Ishikawa (cell line): ENCODE data around the gene FETUB.

Experiments
- CEBPB ChIP-seq: IDR thresholded peaks from 2 replicates; pipeline ENCODE4 v1.6.1; 2012
- CREB1 ChIP-seq: IDR thresholded peaks from 2 replicates; pipeline ENCODE4 v1.6.1; 2012; ENCODE audit warnings: low read depth
- EGR1 ChIP-seq: IDR thresholded peaks from 2 replicates; pipeline ENCODE4 v1.6.1; 2012
- EP300 ChIP-seq: IDR thresholded peaks from 2 replicates; pipeline ENCODE4 v1.6.1; 2012; ENCODE audit warnings: borderline replicate concordance
- FOXM1 ChIP-seq: IDR thresholded peaks from 2 replicates; pipeline ENCODE4 v1.6.1; 2012; ENCODE audit warnings: low read depth, borderline replicate concordance
- NFIC ChIP-seq: IDR thresholded peaks from 2 replicates; pipeline ENCODE4 v1.6.1; 2012
- RAD21 ChIP-seq: IDR thresholded peaks from 2 replicates; pipeline ENCODE4 v1.6.1; 2012; ENCODE audit warnings: low read depth
- TAF1 ChIP-seq: IDR thresholded peaks from 2 replicates; pipeline ENCODE4 v1.6.1; 2012; ENCODE audit warnings: low read depth, mild to moderate bottlenecking
- TCF12 ChIP-seq: IDR thresholded peaks from 2 replicates; pipeline ENCODE4 v1.6.1; 2012; ENCODE audit warnings: low read depth
- TEAD4 ChIP-seq: IDR thresholded peaks from 2 replicates; pipeline ENCODE4 v1.6.1; 2012
- YY1 ChIP-seq: IDR thresholded peaks from 2 replicates; pipeline ENCODE4 v1.6.1; 2012; ENCODE audit warnings: low read depth
- ZBTB7A ChIP-seq: IDR thresholded peaks from 2 replicates; pipeline ENCODE4 v1.6.1; 2012; ENCODE audit warnings: low read depth
- TF ChIP-seq, protein P1 (sequence below): IDR thresholded peaks from 2 replicates; pipeline ENCODE4 v1.6.1; 2012
- TF ChIP-seq, protein P2 (sequence below): IDR thresholded peaks from 2 replicates; pipeline ENCODE4 v1.6.1; 2012
- TF ChIP-seq, protein P3 (sequence below): IDR thresholded peaks from 2 replicates; pipeline ENCODE4 v1.6.1; 2012; ENCODE audit warnings: low read depth, mild to moderate bottlenecking

FETUB gene

DNA sequence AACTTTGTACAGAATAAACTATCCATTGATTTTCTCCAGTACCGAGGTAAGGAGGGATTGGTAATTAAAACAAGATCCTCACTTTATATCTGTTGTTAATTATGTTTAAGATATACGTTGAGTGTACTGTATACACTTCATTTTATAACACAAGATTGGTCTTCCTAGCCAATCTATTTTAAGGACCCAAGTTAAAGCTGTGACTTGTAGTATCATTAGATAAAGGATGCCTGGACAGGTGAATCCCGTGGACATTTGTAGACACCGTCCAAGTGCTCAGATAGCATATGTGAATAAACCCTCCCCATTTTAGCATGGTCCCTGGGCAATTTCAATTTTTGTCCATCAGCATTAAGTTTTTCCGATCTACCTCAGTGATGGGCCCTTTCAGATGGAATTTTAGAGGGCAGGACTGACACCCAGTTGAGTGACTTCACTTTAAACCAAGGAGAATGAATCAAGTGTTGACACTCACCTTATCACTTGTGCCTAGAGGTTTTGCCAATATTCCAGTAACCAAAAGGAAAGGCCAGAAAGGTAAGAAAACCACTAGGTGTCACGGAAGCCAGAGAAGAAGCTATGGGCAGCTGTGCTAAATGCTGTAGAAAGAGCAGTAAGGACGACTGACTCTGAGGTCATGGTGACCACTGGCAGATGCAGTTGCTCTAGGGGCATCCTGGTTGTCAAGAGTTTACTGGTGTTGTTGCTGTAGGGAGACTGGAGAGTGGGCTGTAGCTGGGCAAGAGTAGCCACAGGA lies 18.1 kb upstream of the FETUB start:
- TF ChIP-seq ZBTB7A, result no peak
- TF ChIP-seq EP300, result no peak
- no peak for TF ChIP-seq CREB1
- TF ChIP-seq, protein P1, sequence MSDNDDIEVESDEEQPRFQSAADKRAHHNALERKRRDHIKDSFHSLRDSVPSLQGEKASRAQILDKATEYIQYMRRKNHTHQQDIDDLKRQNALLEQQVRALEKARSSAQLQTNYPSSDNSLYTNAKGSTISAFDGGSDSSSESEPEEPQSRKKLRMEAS, result no peak
- TF ChIP-seq YY1, result no peak
- TF ChIP-seq FOXM1, result no peak
- TF ChIP-seq TAF1, result no peak
- TF ChIP-seq, protein P2, sequence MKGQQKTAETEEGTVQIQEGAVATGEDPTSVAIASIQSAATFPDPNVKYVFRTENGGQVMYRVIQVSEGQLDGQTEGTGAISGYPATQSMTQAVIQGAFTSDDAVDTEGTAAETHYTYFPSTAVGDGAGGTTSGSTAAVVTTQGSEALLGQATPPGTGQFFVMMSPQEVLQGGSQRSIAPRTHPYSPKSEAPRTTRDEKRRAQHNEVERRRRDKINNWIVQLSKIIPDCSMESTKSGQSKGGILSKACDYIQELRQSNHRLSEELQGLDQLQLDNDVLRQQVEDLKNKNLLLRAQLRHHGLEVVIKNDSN, result no peak
- no peak for TF ChIP-seq EGR1
- no peak for TF ChIP-seq RAD21
- TF ChIP-seq TCF12, result no peak
- no peak for TF ChIP-seq NFIC
- no peak for TF ChIP-seq TEAD4
- no peak for TF ChIP-seq CEBPB
- TF ChIP-seq, protein P3, sequence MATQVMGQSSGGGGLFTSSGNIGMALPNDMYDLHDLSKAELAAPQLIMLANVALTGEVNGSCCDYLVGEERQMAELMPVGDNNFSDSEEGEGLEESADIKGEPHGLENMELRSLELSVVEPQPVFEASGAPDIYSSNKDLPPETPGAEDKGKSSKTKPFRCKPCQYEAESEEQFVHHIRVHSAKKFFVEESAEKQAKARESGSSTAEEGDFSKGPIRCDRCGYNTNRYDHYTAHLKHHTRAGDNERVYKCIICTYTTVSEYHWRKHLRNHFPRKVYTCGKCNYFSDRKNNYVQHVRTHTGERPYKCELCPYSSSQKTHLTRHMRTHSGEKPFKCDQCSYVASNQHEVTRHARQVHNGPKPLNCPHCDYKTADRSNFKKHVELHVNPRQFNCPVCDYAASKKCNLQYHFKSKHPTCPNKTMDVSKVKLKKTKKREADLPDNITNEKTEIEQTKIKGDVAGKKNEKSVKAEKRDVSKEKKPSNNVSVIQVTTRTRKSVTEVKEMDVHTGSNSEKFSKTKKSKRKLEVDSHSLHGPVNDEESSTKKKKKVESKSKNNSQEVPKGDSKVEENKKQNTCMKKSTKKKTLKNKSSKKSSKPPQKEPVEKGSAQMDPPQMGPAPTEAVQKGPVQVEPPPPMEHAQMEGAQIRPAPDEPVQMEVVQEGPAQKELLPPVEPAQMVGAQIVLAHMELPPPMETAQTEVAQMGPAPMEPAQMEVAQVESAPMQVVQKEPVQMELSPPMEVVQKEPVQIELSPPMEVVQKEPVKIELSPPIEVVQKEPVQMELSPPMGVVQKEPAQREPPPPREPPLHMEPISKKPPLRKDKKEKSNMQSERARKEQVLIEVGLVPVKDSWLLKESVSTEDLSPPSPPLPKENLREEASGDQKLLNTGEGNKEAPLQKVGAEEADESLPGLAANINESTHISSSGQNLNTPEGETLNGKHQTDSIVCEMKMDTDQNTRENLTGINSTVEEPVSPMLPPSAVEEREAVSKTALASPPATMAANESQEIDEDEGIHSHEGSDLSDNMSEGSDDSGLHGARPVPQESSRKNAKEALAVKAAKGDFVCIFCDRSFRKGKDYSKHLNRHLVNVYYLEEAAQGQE, result no peak

DNA sequence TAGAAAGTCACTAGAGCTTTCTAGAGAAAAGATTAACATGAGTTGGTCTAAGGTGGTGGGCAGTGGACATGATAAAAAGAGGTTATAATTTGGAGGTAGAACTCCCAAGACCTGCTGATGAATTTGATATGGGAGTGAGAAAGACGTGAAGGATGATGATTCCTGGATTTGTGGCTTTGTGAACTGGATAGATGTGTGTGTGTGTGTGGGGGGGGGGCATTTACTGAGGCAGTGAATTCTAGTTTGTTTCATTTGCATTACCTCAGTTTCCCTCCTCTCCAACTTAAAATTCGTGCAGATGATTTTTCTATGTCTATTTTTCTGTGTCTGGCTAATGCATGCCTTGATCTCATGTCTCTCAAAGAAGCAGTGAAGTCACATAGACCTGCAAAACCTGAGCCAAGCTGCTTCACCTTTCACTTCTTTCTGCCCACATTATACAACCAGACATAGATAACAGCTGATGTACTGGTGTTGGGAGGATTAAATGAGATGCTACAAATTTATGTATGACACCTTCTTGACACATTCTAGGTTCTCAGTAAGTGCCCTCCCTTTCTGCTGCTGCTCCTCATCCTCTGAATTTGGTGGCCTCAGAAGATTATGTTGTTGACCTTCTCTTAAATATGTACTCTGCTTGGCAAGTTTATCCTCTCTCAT lies 17.4 kb upstream of the FETUB start:
- TF ChIP-seq ZBTB7A, result no peak
- TF ChIP-seq, protein P2, result no peak

DNA sequence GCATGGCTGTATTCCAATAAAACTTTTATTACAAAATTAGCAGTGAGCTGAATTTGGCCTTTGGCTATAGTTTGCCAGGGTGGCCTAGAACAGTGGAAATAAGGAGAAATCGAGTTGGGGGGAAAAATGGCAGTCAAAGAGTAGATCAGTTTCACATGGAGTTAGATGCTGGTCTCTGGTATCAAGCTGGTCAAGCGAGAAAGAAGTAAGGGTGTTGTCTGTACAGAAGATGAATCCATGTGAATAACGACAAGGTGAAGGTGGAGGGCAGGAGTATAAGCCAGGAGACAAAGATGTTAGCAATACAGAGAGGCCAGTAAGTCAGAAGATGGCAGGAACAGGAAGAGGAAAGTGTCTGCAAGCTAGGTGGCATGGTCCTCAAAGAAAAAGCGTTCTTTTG lies 15.6 kb upstream of the FETUB start:
- TF ChIP-seq CEBPB, result no peak
- no peak for TF ChIP-seq TAF1
- no peak for TF ChIP-seq RAD21
- TF ChIP-seq ZBTB7A, result no peak
- no peak for TF ChIP-seq TCF12
- TF ChIP-seq YY1, result no peak
- TF ChIP-seq, protein P2, result no peak
- TF ChIP-seq, protein P3, result no peak
- TF ChIP-seq CREB1, result no peak
- TF ChIP-seq EGR1, result no peak
- TF ChIP-seq NFIC, result no peak
- TF ChIP-seq, protein P1, result no peak
- TF ChIP-seq FOXM1, result no peak

DNA sequence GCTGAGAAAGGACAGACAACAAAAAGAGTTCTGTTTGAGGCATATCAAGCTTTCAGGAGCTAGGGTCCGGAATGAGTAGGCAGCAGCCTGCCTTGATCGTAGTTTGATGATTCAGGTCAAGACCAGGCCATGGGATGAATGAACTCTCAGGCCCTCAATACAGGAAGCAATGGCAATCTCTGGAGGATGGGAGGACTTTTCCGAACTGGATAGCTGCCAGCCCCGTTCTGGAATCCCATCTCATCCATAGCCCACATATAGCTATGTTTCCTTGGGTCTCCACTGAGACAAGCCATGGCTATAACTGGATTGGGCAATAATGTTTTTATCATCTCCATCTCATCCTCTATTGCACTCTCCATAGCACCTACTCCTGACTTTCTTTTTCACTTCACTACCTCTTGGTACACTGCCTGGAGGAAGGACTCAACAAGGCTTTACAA lies 14.6 kb upstream of the FETUB start:
- TF ChIP-seq, protein P1, result no peak
- no peak for TF ChIP-seq RAD21

DNA sequence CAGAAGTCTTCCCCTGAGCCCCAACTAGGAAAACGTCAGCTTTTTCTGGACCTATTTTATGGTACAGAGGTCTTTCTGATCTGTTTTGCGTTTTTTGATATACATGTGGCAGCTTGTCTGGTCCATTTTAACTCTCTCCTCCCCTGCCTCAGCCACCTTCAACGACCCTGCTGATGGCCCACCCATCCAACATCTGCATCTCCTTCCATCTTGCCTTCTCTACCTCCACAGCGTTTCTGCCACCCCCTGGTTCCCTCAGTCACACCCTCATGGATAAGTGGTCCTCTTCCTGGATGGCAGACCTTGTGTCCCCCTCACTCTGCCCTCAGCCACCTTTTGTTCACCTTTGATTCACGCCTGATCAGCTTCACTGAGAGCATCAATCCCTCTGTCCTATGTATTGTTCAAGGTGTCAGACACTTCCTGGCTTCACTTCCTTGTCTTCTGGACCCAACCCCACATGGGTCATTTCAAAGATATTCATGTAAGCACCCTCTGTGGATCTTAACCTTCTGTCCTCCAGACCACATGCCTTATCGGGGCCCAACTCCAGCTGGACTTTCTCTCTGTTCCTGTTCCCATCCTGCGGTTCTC lies 13.8 kb upstream of the FETUB start:
- TF ChIP-seq, protein P3, result no peak
- TF ChIP-seq TCF12, result no peak
- TF ChIP-seq TAF1, result no peak
- TF ChIP-seq YY1, result no peak
- TF ChIP-seq ZBTB7A, result no peak
- no peak for TF ChIP-seq CEBPB
- no peak for TF ChIP-seq TEAD4
- TF ChIP-seq EGR1, result no peak
- TF ChIP-seq CREB1, result no peak
